IMR-90 (cell line): Measurements from ENCODE around the gene CACNB2. TPM values are rescaled to one million over a fixed set of nuclear protein-coding genes. Genes with fewer than 3 reads are reported as not detected.

Experiments used
- ATAC-seq: fragments of 200-7000 bp; cut with Tn5 transposase; 2 replicates; pipeline ENCODE4 v1.9.1; 2020; ENCODE audit warnings: low read depth, mild to moderate bottlenecking, moderate library complexity
- BruUV-seq: library from RNA; stranded (reverse); fragments of 400-500 nt; replicated peaks from 2 replicates; lab custom pipeline; 2021; lab: Mats Ljungman, UMichigan
- CTCF ChIA-PET: fragments of 300-600 bp; formaldehyde crosslinking; extraction: SDS; loops from one replicate; lab custom pipeline; 2021; ENCODE audit warnings: antibody characterized with exemption; lab: Yijun Ruan, JAX
- POLR2A ChIA-PET: fragments of 300-600 bp; sonication (Branson Sonifier 250); formaldehyde crosslinking; loops from one replicate; lab custom pipeline; 2022; ENCODE audit warnings: antibody characterized with exemption; ENCODE audit not compliant: unreplicated experiment; lab: Charles Lee
- DNase-seq: peaks from one replicate; pipeline ENCODE4 v3.0.0; 2013
- H2AFZ ChIP-seq: replicated peaks from 2 replicates; pipeline ENCODE3; 2013; ENCODE audit warnings: low read length, mild to moderate bottlenecking; ENCODE audit not compliant: poor library complexity
- H2AK5ac ChIP-seq: 2 replicates; pipeline ENCODE4 v1.6.1; 2013; ENCODE audit warnings: low read depth, low read length, inconsistent platforms
- H2AK9ac ChIP-seq: replicated peaks from 2 replicates; pipeline ENCODE3; 2013; ENCODE audit warnings: mild to moderate bottlenecking, low read depth, low read length, moderate library complexity; ENCODE audit not compliant: poor library complexity
- H2BK120ac ChIP-seq: 2 replicates; pipeline ENCODE4 v1.6.1; 2013; ENCODE audit warnings: low read depth, low read length, inconsistent platforms
- H2BK15ac ChIP-seq: 3 replicates; pipeline ENCODE4 v1.6.1; 2013; ENCODE audit warnings: low read depth, low read length, inconsistent platforms
- H2BK20ac ChIP-seq: 2 replicates; pipeline ENCODE4 v1.6.1; 2013; ENCODE audit warnings: low read depth, mild to moderate bottlenecking, inconsistent platforms, low read length, moderate library complexity
- H2BK5ac ChIP-seq: 2 replicates; pipeline ENCODE4 v1.6.1; 2013; ENCODE audit warnings: mild to moderate bottlenecking, low read depth, low read length, inconsistent platforms; ENCODE audit not compliant: poor library complexity, severe bottlenecking
- H3K14ac ChIP-seq: replicated peaks from 2 replicates; pipeline ENCODE4 v1.6.1; 2013; ENCODE audit warnings: low read depth, low read length, inconsistent platforms
- H3K18ac ChIP-seq: 2 replicates; pipeline ENCODE4 v1.6.1; 2013; ENCODE audit warnings: low read depth, low read length, control low read depth
- H3K23ac ChIP-seq: 2 replicates; pipeline ENCODE4 v1.6.1; 2013; ENCODE audit warnings: low read depth, low read length, inconsistent platforms
- H3K27ac ChIP-seq: 2 replicates; pipeline ENCODE4 v1.5.1; 2013; ENCODE audit warnings: mild to moderate bottlenecking, control low read depth, low read length; ENCODE audit not compliant: insufficient read depth
- H3K27me3 ChIP-seq: 2 replicates; pipeline ENCODE4 v1.6.1; 2013; ENCODE audit warnings: low read length; ENCODE audit not compliant: control insufficient read depth, insufficient read depth
- H3K36me3 ChIP-seq: 2 replicates; pipeline ENCODE4 v1.6.1; 2013; ENCODE audit warnings: low read length, mixed read lengths; ENCODE audit not compliant: control insufficient read depth, insufficient read depth
- H3K4ac ChIP-seq: 2 replicates; pipeline ENCODE4 v1.6.1; 2013; ENCODE audit warnings: low read depth, low read length, inconsistent platforms
- H3K4me1 ChIP-seq: 2 replicates; pipeline ENCODE4 v1.6.1; 2013; ENCODE audit warnings: low read length, mixed read lengths; ENCODE audit not compliant: control insufficient read depth, insufficient read depth
- H3K4me2 ChIP-seq: 2 replicates; pipeline ENCODE4 v1.6.1; 2013; ENCODE audit warnings: low read depth, mild to moderate bottlenecking, control low read depth, low read length, moderate library complexity
- H3K4me3 ChIP-seq: 2 replicates; pipeline ENCODE4 v1.5.1; 2013; ENCODE audit warnings: low read depth, mild to moderate bottlenecking, control low read depth, low read length, moderate library complexity; ENCODE audit not compliant: insufficient read depth
- H3K56ac ChIP-seq: 2 replicates; pipeline ENCODE4 v1.6.1; 2013; ENCODE audit warnings: low read length, inconsistent platforms; ENCODE audit not compliant: insufficient read depth; ENCODE audit errors: extremely low read depth
- H3K79me1 ChIP-seq, 2 experiments: 2 replicates each; pipeline ENCODE4 v1.6.1; 2013; ENCODE audit warnings: low read length in 2 of 2, inconsistent platforms in 1 of 2, low read depth in 1 of 2
- H3K9ac ChIP-seq: 2 replicates; pipeline ENCODE4 v1.6.1; 2013; ENCODE audit warnings: low read depth, low read length, control low read depth
- H3K9me1 ChIP-seq: 2 replicates; pipeline ENCODE4 v1.6.1; 2013; ENCODE audit warnings: low read length, inconsistent platforms; ENCODE audit not compliant: insufficient read depth
- H3K9me3 ChIP-seq: 2 replicates; pipeline ENCODE4 v1.6.1; 2013; ENCODE audit warnings: low read length; ENCODE audit not compliant: control insufficient read depth, insufficient read depth
- H4K20me1 ChIP-seq: 2 replicates; pipeline ENCODE4 v1.6.1; 2013; ENCODE audit warnings: low read length, inconsistent platforms; ENCODE audit not compliant: insufficient read depth
- H4K5ac ChIP-seq: 2 replicates; pipeline ENCODE4 v1.6.1; 2013; ENCODE audit warnings: mild to moderate bottlenecking, low read depth, low read length, control low read depth
- H4K8ac ChIP-seq, 2 experiments: 2 replicates each; pipeline ENCODE4 v1.6.1; 2013; ENCODE audit warnings: low read depth in 2 of 2, low read length in 2 of 2, control low read depth in 1 of 2, inconsistent platforms in 1 of 2
- H4K91ac ChIP-seq: 2 replicates; pipeline ENCODE4 v1.6.1; 2013; ENCODE audit warnings: low read depth, low read length, inconsistent platforms; ENCODE audit not compliant: insufficient read depth
- BHLHE40 ChIP-seq: fragments of 150-350 bp; IDR thresholded peaks from 2 replicates; pipeline ENCODE4 v1.6.1; 2016; ENCODE audit warnings: mild to moderate bottlenecking, low read depth, low read length
- RAD21 ChIP-seq: IDR thresholded peaks from 2 replicates; pipeline ENCODE4 v1.6.1; 2012; ENCODE audit warnings: low read length, improper control_type of control experiment
- WGBS, 2 experiments: methylation state at CpG; one replicate each; pipeline versions ENCODE4 v1.1.5 to v1.1.7; 2013; ENCODE audit warnings: missing lambda C conversion rate in 2 of 2; ENCODE audit not compliant: insufficient read length in 1 of 2; ENCODE audit errors: extremely low coverage in 2 of 2; 5-methylcytosine and 5-hydroxymethylcytosine counted together
- dilution Hi-C: fragments of 300-500 bp; cut with HindIII; formaldehyde crosslinking; loops from one replicate; pipeline ENCODE4 v1.14.3; 2018; ENCODE audit warnings: low sequenced_read_pairs; ENCODE audit not compliant: unreplicated experiment
- in situ Hi-C: fragments of 300-500 bp; cut with MboI; formaldehyde crosslinking; loops from 3 replicates; pipeline ENCODE4 v1.14.3; 2019; ENCODE audit warnings: low sequenced_read_pairs, inconsistent platforms, mixed read lengths
- intact Hi-C: fragments of 100-400 bp; cut with micrococcal nuclease; formaldehyde crosslinking; loops from 2 replicates; pipeline ENCODE4 v1.10.0; 2022
- polyA plus RNA-seq, 3 experiments: library from polyadenylated mRNA; depleted of rRNA; stranded (reverse); fragments of >200 nt; gene quantifications; 2 replicates each; pipeline ENCODE4 v1.2.3, GENCODE V29; 2012; ENCODE audit warnings: low replicate concordance in 1 of 3
- total RNA-seq: library from RNA; depleted of rRNA; stranded (reverse); fragments of >200 nt; gene quantifications from 2 replicates; pipeline ENCODE4 v1.2.3, GENCODE V29; 2012

The CACNB2 gene
- total and polyA plus RNA-seq, 2 of the 4 experiments (the other 2 are of a cell fraction) = 0.36 TPM

- Histone ChIP-seq H2BK15ac (peak overlapping the region; percentile 7; the same call in 2 of the 3 replicates), H2BK20ac (peak overlapping the region; percentile 60), H3K9ac (no peak overlapping the region), H3K4me1 (peaks cover 9% of the 10 kb centered on the region), H2AK9ac (no peak overlapping the region), H3K18ac (peak overlapping the region; percentile 10), H4K91ac (peak overlapping the region; percentile 22; the same call in 1 of the 2 replicates), H3K4me3 (no peak overlapping the region), H3K79me1 (no peaks in the 10 kb centered on the region), H3K36me3 (no peaks in the 10 kb centered on the region), H2AK5ac (peak overlapping the region; percentile 87), H3K14ac (peak overlapping the region; percentile 33), H3K4me2 (peak overlapping the region; percentile 46), H3K23ac (peak overlapping the region; percentile 19; the same call in 1 of the 2 replicates), H3K9me3 (no peaks in the 10 kb centered on the region), H3K9me1 (peaks cover 4% of the 10 kb centered on the region; the same call in 1 of the 2 replicates), H4K20me1 (no peaks in the 10 kb centered on the region), H3K56ac (no peak overlapping the region), H2AFZ (no peak overlapping the region), H2BK5ac (peak overlapping the region; percentile 10), H4K5ac (peak overlapping the region; percentile 19; the same call in 1 of the 2 replicates), H3K27ac (peak overlapping the region; percentile 22; the same call in 1 of the 2 replicates), H4K8ac (peak overlapping the region in 1 of 2 experiments; percentile 46; a peak in 1 of 4 replicates), H3K27me3 (no peaks in the 10 kb centered on the region; the same call in 1 of the 2 replicates), H3K4ac (peak overlapping the region; percentile 48), H2BK120ac (peak overlapping the region; percentile 66)
- peak; percentile 70 for DNase-seq
- intact Hi-C loops = no loop called here
- CTCF ChIA-PET = interaction anchor here (0.5 to 1.1 kb wide), 5 partner anchors 16 to 1492 kb away, joined by 3 to 4 read pairs (median 3); no protein-coding TSS in a partner anchor
- WGBS, 2 experiments = 50% methylated on average over 1 of the region's 10 CpGs; no CpG with 5 or more reads in 1 of the 2 experiments
- POLR2A ChIA-PET = interaction anchor here (0.6 kb wide), 1 partner anchor 436 kb away, joined by 3 read pairs; no protein-coding TSS in a partner anchor
- BruUV-seq = no TSS peak
- peak; percentile 91 for ATAC-seq
- TF ChIP-seq BHLHE40 (peak; percentile 79), RAD21 (no peak)
- dilution Hi-C loops = no loop called here
- in situ Hi-C loops = no loop called here
These were observed 55.0 kb downstream of the CACNB2 start for GRCh38 chr10:18195060-18195799.
